C4-2B (cell line): ENCODE measurements around the gene CCNO.

Source experiments
- ZFX ChIP-seq: fragments of 450-650 bp; IDR thresholded peaks from 2 replicates; pipeline ENCODE4 v1.6.1; 2017
- TF ChIP-seq, protein P1 (sequence below): fragments of 450-650 bp; conservative IDR thresholded peaks from 2 replicates; pipeline ENCODE4 v1.5.1; 2017; ENCODE audit warnings: mild to moderate bottlenecking

- TF ChIP-seq, protein P1, sequence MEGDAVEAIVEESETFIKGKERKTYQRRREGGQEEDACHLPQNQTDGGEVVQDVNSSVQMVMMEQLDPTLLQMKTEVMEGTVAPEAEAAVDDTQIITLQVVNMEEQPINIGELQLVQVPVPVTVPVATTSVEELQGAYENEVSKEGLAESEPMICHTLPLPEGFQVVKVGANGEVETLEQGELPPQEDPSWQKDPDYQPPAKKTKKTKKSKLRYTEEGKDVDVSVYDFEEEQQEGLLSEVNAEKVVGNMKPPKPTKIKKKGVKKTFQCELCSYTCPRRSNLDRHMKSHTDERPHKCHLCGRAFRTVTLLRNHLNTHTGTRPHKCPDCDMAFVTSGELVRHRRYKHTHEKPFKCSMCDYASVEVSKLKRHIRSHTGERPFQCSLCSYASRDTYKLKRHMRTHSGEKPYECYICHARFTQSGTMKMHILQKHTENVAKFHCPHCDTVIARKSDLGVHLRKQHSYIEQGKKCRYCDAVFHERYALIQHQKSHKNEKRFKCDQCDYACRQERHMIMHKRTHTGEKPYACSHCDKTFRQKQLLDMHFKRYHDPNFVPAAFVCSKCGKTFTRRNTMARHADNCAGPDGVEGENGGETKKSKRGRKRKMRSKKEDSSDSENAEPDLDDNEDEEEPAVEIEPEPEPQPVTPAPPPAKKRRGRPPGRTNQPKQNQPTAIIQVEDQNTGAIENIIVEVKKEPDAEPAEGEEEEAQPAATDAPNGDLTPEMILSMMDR = no peak
- no peak for TF ChIP-seq ZFX
These were observed 803 bp upstream of the CCNO start for GRCh38 chr5:55234121-55234700.
